ENCODE measurements around the gene PSTPIP2. TPM values are rescaled to one million over a fixed set of nuclear protein-coding genes. Genes with fewer than 3 reads are reported as not detected.

The PSTPIP2 gene
- total and polyA plus RNA-seq, 2 of the 8 experiments (the other 6 are each of a cell fraction or from before 2014, with no cell fraction given) = 1.8 to 2.4 TPM

GRCh38 chr18:45951016-45951714 lies 120.9 kb downstream of the PSTPIP2 start (continued):
- TF ChIP-seq, protein P1, sequence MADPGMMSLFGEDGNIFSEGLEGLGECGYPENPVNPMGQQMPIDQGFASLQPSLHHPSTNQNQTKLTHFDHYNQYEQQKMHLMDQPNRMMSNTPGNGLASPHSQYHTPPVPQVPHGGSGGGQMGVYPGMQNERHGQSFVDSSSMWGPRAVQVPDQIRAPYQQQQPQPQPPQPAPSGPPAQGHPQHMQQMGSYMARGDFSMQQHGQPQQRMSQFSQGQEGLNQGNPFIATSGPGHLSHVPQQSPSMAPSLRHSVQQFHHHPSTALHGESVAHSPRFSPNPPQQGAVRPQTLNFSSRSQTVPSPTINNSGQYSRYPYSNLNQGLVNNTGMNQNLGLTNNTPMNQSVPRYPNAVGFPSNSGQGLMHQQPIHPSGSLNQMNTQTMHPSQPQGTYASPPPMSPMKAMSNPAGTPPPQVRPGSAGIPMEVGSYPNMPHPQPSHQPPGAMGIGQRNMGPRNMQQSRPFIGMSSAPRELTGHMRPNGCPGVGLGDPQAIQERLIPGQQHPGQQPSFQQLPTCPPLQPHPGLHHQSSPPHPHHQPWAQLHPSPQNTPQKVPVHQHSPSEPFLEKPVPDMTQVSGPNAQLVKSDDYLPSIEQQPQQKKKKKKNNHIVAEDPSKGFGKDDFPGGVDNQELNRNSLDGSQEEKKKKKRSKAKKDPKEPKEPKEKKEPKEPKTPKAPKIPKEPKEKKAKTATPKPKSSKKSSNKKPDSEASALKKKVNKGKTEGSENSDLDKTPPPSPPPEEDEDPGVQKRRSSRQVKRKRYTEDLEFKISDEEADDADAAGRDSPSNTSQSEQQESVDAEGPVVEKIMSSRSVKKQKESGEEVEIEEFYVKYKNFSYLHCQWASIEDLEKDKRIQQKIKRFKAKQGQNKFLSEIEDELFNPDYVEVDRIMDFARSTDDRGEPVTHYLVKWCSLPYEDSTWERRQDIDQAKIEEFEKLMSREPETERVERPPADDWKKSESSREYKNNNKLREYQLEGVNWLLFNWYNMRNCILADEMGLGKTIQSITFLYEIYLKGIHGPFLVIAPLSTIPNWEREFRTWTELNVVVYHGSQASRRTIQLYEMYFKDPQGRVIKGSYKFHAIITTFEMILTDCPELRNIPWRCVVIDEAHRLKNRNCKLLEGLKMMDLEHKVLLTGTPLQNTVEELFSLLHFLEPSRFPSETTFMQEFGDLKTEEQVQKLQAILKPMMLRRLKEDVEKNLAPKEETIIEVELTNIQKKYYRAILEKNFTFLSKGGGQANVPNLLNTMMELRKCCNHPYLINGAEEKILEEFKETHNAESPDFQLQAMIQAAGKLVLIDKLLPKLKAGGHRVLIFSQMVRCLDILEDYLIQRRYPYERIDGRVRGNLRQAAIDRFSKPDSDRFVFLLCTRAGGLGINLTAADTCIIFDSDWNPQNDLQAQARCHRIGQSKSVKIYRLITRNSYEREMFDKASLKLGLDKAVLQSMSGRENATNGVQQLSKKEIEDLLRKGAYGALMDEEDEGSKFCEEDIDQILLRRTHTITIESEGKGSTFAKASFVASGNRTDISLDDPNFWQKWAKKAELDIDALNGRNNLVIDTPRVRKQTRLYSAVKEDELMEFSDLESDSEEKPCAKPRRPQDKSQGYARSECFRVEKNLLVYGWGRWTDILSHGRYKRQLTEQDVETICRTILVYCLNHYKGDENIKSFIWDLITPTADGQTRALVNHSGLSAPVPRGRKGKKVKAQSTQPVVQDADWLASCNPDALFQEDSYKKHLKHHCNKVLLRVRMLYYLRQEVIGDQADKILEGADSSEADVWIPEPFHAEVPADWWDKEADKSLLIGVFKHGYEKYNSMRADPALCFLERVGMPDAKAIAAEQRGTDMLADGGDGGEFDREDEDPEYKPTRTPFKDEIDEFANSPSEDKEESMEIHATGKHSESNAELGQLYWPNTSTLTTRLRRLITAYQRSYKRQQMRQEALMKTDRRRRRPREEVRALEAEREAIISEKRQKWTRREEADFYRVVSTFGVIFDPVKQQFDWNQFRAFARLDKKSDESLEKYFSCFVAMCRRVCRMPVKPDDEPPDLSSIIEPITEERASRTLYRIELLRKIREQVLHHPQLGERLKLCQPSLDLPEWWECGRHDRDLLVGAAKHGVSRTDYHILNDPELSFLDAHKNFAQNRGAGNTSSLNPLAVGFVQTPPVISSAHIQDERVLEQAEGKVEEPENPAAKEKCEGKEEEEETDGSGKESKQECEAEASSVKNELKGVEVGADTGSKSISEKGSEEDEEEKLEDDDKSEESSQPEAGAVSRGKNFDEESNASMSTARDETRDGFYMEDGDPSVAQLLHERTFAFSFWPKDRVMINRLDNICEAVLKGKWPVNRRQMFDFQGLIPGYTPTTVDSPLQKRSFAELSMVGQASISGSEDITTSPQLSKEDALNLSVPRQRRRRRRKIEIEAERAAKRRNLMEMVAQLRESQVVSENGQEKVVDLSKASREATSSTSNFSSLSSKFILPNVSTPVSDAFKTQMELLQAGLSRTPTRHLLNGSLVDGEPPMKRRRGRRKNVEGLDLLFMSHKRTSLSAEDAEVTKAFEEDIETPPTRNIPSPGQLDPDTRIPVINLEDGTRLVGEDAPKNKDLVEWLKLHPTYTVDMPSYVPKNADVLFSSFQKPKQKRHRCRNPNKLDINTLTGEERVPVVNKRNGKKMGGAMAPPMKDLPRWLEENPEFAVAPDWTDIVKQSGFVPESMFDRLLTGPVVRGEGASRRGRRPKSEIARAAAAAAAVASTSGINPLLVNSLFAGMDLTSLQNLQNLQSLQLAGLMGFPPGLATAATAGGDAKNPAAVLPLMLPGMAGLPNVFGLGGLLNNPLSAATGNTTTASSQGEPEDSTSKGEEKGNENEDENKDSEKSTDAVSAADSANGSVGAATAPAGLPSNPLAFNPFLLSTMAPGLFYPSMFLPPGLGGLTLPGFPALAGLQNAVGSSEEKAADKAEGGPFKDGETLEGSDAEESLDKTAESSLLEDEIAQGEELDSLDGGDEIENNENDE (IDR thresholded peaks at IDR 0.05; ENCODE audit: insufficient replicate concordance, low read length) = no peak
- no peak for TF ChIP-seq EZH2 (IDR thresholded peaks at IDR 0.05; ENCODE audit: low read depth, low read length, severe bottlenecking)
- TF ChIP-seq TAF1 (IDR thresholded peaks at IDR 0.05; ENCODE audit: low read depth, low read length) = no peak
- no peak for TF ChIP-seq BACH1 (IDR thresholded peaks at IDR 0.05; ENCODE audit: low read length)
